HS-5 (cell line): ENCODE results near the gene SCGN.
"Not testable (repeated sequence)": the region's sequence is repeated elsewhere in the genome, so short reads cannot be mapped to it uniquely, and the experiment has no call there.

Source experiments
- DNase-seq: peaks from one replicate; pipeline ENCODE4 v3.0.0-alpha.2; 2012; ENCODE audit warnings: low read depth

SCGN gene

DNA sequence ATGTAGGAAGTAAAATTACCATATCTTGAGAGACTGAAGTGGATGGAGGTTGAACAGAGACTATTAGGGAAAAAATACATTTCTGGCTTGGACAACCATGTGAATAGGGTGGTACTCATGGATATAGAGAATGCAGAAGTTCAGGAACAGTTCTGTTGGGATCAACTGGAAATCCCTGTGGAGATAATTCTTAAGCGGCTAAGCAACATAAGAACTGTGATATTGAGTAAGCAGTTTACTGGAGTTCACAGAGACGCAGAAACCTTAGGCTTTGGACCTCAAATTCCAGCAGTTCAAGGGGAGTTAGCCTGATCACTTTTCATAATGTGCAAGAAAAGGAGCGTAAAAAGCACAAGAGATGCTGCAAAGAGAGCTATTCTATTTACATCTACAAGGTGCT, 78.9 kb downstream of the SCGN start:
- no peak for DNase-seq

DNA sequence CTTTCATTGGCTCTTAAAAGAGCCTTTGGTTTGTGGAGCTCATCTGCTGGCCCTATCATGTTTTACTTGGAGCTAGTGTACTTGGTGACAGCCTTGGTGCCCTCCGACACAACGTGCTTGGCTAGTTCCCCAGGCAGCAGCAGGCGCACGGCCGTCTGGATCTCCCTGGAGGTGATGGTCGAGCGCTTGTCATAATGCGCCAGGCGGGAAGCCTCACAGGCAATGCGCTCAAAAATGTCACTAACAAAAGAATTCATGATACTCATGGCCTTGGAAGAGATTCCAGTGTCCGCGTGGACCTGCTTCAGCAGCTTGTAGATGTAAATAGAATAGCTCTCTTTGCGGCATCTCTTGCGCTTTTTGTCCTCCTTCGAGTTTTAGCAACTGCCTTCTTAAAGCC, 79.7 kb downstream of the SCGN start:
- no peak for DNase-seq

DNA sequence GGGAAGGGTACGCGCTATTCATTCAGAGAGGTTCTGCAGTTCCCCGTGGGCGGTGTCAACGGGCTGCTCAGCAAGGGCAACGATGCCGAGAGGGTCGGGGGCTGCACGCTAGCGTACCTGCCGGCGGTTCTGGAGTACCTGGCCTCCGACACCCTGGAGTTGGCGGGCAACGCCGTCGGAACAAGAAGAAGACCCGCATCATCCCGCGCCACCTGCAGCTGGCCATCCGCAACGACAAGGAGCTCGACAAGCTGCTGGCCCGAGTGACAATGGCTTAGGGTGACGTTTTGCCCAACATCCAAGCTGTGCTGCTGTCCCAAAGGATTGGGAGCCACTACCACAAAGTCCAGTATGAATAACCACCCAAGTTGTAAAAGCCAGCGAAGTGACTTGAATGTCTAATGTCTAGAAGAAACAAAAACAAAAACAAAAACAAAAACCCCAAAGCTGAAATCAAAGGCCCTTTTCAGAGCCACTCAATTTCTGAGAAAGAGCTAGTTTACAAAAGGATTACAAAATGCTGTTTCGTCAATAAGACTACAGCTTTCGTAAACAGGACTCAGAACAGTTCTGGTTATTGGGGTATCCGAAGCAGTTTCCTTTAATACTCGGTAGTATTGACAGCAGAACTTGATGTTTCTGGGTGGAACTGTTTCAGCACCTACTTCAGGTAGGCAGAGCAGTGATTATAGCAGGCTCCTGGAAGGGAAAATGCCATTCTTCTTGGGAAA, 80.6 kb downstream of the SCGN start:
- DNase-seq = no peak

DNA sequence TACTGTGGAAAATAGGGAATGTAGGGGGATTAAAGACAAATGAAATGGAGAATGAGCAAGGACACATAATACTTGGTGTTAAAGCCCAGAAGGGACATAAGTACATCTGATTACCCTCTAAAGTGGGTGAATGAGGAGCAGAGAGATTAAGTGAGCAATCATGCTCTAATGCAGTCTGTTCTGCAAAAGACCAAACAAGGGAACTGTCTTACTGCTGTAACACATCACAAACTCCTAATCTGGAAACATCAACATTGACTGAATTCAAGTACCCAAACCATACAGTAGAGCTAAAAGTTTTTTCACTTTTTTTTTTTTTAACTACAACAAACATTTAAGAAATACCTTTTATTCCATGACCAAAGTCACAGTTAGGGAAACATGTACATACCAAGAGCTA, 83.2 kb downstream of the SCGN start:
- DNase-seq = no peak

DNA sequence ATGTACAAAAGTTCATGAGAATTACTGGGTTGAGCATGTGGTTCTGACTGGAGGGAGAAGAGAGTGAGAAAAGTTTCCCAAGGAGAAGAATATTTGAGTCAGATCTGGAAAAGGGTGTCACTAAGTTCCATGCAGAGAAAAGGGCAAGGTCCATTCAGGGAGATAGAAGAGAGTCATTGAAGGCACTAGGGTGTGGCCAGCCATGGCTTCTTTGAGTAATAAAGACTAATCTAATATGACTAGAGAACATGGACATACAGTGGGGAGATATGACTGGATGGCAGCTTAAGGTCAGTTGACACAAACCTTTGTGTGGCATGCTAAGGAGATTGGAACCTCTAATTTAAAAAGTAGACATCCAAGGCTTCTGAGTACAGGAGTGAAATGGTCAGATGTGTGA, 91.9 kb downstream of the SCGN start:
- no peak for DNase-seq

DNA sequence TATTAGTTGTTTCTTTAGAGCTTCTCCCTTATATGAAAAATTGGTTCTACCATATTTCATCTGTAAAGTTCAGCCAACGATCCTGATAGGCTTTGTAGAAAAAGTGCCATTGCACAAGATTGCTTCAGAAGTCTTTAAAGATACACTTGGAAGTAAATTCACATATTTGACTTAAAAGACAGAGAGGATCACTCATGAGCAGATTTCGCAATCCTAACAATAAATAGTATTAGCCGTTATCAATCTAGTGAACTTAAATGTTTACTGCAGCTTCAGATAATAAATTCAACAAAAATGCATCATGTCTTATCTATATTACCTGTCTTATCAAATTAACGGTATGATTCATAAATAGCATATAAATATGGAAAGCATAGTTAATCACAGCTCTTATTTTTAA, 93.8 kb downstream of the SCGN start:
- DNase-seq = no peak

DNA sequence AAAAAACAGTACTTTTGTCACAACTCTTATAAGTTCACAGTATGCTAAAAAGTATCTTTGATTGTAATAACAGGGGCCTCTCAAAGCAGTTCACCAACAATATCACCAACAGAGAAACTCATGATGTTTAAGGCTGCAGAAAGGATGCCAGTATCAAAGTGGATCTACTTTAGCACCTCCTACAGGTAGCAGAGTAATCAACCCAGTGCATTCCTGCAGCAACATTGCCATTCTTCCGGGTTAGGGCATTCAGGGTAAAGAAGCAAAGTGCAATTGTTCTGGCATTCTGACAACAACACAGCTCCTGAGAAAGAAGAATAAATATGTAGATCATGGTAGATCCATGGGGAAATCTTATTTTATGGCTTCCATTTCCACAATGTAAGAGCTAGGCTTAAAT, 95.0 kb downstream of the SCGN start:
- DNase-seq = no peak

DNA sequence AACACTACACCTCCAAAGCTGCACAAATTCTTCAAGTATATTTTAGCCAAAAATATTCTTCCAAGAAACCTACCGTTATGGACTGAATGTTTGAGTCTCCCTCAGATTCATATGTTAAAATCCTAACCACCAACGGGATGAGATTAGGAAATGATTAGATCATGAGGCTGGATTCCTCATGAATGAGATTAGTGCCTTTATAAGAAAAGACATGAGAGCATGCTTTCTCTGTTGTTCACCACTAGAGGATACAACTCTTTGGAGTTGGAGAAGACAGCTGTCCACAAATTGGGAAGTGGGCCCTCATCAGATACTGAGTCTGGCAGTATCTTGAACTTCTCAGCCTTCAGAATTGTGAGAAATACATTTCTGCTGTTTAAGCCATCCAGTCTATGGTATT, 95.5 kb downstream of the SCGN start:
- no peak for DNase-seq

DNA sequence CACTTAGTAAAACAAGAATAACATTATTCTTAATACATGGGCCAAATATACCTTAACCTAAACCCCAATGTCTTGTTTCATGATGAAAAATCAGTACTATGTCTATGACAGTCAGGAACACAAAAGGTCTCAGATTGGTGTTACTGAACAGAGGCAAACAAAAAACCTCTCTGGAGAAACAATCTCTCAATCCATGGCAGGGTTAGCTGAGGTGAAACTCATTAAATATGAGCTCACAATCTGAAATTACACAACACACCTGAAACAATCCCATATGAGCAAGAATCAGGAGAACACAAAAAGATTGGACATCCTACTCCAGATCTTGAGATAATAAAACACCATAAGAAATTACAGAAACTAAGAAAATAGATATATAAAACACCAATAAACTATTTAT, 96.0 kb downstream of the SCGN start:
- DNase-seq = no peak

DNA sequence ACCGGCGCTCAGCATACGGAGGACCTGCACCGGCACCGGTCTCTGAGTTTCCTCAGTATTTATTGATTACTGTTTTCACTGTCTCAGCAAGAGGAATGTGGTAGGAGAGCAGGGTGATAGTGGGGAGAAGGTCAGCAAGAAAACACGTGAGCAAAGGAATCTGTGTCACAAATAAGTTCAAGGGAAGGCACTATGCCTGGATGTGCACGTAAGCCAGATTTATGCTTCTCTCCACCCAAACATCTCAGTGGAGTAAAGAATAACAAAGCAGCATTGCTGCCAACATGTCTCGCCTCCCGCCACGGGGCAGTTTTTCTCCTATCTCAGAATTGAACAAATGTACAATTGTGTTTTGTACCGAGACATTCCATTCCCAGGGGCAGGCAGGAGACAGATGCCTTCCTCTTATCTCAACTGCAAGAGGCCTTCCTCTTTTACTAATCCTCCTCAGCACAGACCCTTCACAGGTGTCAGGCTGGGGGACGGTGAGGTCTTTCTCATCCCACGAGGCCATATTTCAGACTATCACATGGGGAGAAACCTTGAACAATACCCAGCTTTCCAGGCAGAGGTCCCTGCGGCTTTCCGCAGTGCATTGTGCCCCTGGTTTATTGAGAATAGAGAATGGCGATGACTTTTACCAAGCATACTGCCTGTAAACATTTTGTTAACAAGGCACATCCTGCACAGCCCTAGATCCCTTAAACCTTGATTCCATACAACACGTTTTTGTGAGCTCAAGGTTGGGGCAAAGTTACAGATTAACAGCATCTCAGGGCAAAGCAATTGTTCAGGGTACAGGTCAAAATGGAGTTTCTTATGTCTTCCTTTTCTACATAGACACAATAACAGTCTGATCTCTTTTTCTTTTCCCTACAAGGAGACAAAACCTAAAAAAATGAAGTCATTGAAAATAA, 96.8 kb downstream of the SCGN start:
- DNase-seq = not testable (repeated sequence)

DNA sequence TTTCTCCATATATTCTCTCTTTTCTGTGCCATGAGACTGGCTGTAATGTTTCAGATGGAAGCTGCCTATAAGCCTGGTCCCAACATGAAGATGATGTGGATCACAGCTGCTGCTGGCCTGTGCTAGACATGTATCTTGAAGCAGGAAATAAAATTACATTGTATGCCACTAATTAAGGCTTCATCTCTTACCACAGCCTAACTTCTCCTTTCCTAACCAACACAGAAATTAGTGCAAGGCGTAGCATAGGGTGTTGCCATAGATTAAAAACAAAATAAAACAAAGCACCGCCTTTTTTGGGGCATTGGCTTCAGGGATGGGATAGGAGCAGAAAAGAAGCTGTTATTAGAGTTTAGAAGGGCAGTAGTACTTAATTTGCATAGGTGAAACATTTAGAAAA, 97.8 kb downstream of the SCGN start:
- no peak for DNase-seq

DNA sequence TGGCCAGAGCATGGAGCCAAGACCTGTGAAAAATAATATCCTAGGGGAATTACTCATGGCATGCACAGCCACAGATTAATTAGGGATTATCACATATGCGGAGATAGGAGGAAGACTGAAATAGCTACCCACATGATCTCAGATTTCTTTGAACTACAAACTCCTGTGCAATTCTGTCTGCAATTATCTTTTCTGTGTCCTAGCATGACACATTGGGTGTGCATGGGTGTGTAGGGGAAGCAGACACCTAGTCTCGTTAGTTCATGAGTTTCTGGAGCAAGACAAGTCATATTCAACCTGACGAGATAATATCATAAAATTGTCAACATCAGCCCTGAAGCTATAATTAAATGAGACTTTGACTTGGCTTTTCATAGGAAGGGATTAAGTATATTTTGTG, 98.9 kb downstream of the SCGN start:
- no peak for DNase-seq
